ENCODE measurements around the gene DLD. TPM values are rescaled to one million over a fixed set of nuclear protein-coding genes. Genes with fewer than 3 reads are reported as not detected.
"Not testable (repeated sequence)": the region's sequence is repeated elsewhere in the genome, so short reads cannot be mapped to it uniquely, and the experiment has no call there.

The DLD gene
- total RNA-seq, 4 donors from 2014 or later, result 46.0 to 131 (median 126) TPM

GRCh38 chr7:107890493-107890961, 456 bp upstream of the DLD start:
- Histone ChIP-seq H3K27ac (peak overlapping the region; percentile 94 to 96 (median 94)), H3K9me3 (no peaks in the 10 kb centered on the region), H3K4me3 (peak overlapping the region; percentile 55 to 75 (median 66)), H3K27me3 (no peaks in the 10 kb centered on the region), H3K4me1 (peaks cover 14 to 28% (median 25%) of the 10 kb centered on the region in 4 donors), H3K36me3 (peaks cover 0 to 3% (median 0%) of the 10 kb centered on the region in 4 donors)
- DNase-seq, result no peak
- in situ Hi-C loops (cut with MboI; ENCODE audit: low pct_ligation_motif_present in 1 of 4, low pct_unique_long_range_greater_than_20kb in 1 of 4, low sequenced_read_pairs in 3 of 4) (loop anchor here in 3 of 4 donors (25.0 kb wide), 4 partner anchors 153 to 703 kb away; partner anchors contain the start of genes CBLL1 (in 1 of the 3), GPR22 (in 1 of the 3) and LAMB4 (in 1 of the 3)), intact Hi-C loops (cut with DNase I; ENCODE audit: low total_unique reads) (loop anchor here (10.0 kb wide), 1 partner anchor 254 kb away; no protein-coding TSS in a partner anchor)
- 3 to 7% methylated on average over 6 to 7 of the region's 7 CpGs for WGBS, 2 donors (ENCODE audit: low coverage in 1 of 2)
- TF ChIP-seq CTCF (IDR thresholded peaks at IDR 0.05), result no peak
- no peak for TF ChIP-seq POLR2A (IDR thresholded peaks at IDR 0.05)
- no peak for TF ChIP-seq EP300 (IDR thresholded peaks at IDR 0.05; ENCODE audit: low read depth)
- TF ChIP-seq POLR2AphosphoS5 (IDR thresholded peaks at IDR 0.05), result no peak

GRCh38 chr7:107891636-107892366, 818 bp downstream of the DLD start:
- Histone ChIP-seq H3K27me3 (no peaks in the 10 kb centered on the region), H3K4me1 (peaks cover 14 to 31% (median 28%) of the 10 kb centered on the region in 4 donors), H3K36me3 (peaks cover 0 to 3% (median 0%) of the 10 kb centered on the region in 4 donors), H3K9me3 (no peaks in the 10 kb centered on the region), H3K4me3 (peak overlapping the region; percentile 55 to 75 (median 66)), H3K27ac (peak overlapping the region; percentile 94 to 96 (median 94))
- in situ Hi-C loops (cut with MboI; ENCODE audit: low pct_ligation_motif_present in 1 of 4, low pct_unique_long_range_greater_than_20kb in 1 of 4, low sequenced_read_pairs in 3 of 4), result loop anchor here in 3 of 4 donors (25.0 kb wide), 4 partner anchors 154 to 704 kb away; partner anchors contain the start of genes CBLL1 (in 1 of the 3), GPR22 (in 1 of the 3) and LAMB4 (in 1 of the 3)
- intact Hi-C loops (cut with DNase I; ENCODE audit: low total_unique reads), result loop anchor here (10.0 kb wide), 1 partner anchor 253 kb away; no protein-coding TSS in a partner anchor
- WGBS, 2 donors (ENCODE audit: low coverage in 1 of 2), result 9 to 23% methylated on average over 6 to 9 of the region's 9 CpGs
- DNase-seq, result no peak
- no peak for TF ChIP-seq CTCF (IDR thresholded peaks at IDR 0.05)
- TF ChIP-seq POLR2AphosphoS5 (IDR thresholded peaks at IDR 0.05), result no peak
- TF ChIP-seq POLR2A (IDR thresholded peaks at IDR 0.05), result no peak
- no peak for TF ChIP-seq EP300 (IDR thresholded peaks at IDR 0.05; ENCODE audit: low read depth)

GRCh38 chr7:107892367-107892741, 1.4 kb downstream of the DLD start:
- WGBS, 2 donors (ENCODE audit: low coverage in 1 of 2), result 84 to 87% methylated on average over 5 to 8 of the region's 8 CpGs
- H3K36me3 ChIP-seq, H3K9me3 ChIP-seq, DNase-seq, H3K27me3 ChIP-seq: not testable (repeated sequence)
- Histone ChIP-seq H3K4me1 (peaks cover 14 to 31% (median 28%) of the 10 kb centered on the region in 4 donors), H3K4me3 (peak overlapping the region in 3 of 4 donors; percentile 55 to 75 (median 60)), H3K27ac (peak overlapping the region; percentile 94 to 96 (median 94))
- intact Hi-C loops (cut with DNase I; ENCODE audit: low total_unique reads) (loop anchor here (10.0 kb wide), 1 partner anchor 252 kb away; no protein-coding TSS in a partner anchor), in situ Hi-C loops (cut with MboI; ENCODE audit: low pct_ligation_motif_present in 1 of 4, low pct_unique_long_range_greater_than_20kb in 1 of 4, low sequenced_read_pairs in 3 of 4) (loop anchor here in 3 of 4 donors (25.0 kb wide), 4 partner anchors 155 to 705 kb away; partner anchors contain the start of genes CBLL1 (in 1 of the 3), GPR22 (in 1 of the 3) and LAMB4 (in 1 of the 3))

GRCh38 chr7:107898997-107899594, 8.1 kb downstream of the DLD start:
- Histone ChIP-seq H3K27ac (no peak overlapping the region), H3K27me3 (no peaks in the 10 kb centered on the region), H3K36me3 (peaks cover 0 to 25% (median 5%) of the 10 kb centered on the region in 4 donors), H3K4me3 (no peak overlapping the region), H3K9me3 (no peaks in the 10 kb centered on the region), H3K4me1 (peaks cover 0 to 24% (median 3%) of the 10 kb centered on the region in 4 donors)
- in situ Hi-C loops (cut with MboI; ENCODE audit: low pct_ligation_motif_present in 1 of 4, low pct_unique_long_range_greater_than_20kb in 1 of 4, low sequenced_read_pairs in 3 of 4), result loop anchor here in 3 of 4 donors (25.0 kb wide), 4 partner anchors 162 to 712 kb away; partner anchors contain the start of genes CBLL1 (in 1 of the 3), GPR22 (in 1 of the 3) and LAMB4 (in 1 of the 3)
- TF ChIP-seq POLR2AphosphoS5 (IDR thresholded peaks at IDR 0.05), result no peak
- TF ChIP-seq EP300 (IDR thresholded peaks at IDR 0.05; ENCODE audit: low read depth), result no peak
- no peak for DNase-seq
- WGBS, 2 donors (ENCODE audit: low coverage in 1 of 2), result 53 to 66% methylated on average over 2 of the region's 2 CpGs
- intact Hi-C loops (cut with DNase I; ENCODE audit: low total_unique reads), result loop anchor here (10.0 kb wide), 1 partner anchor 246 kb away; no protein-coding TSS in a partner anchor
